PFSK-1 (cell line): Measurements from ENCODE around the gene FBXW4.

Experiments used
- FOXP2 ChIP-seq: optimal IDR thresholded peaks from 2 replicates; pipeline ENCODE3; 2011; ENCODE audit warnings: borderline replicate concordance, control low read depth, inconsistent platforms; ENCODE audit not compliant: insufficient read depth; ENCODE audit errors: extremely low read length, extremely low read depth
- POLR2AphosphoS5 ChIP-seq: IDR thresholded peaks from 2 replicates; pipeline ENCODE4 v1.6.1; 2012; ENCODE audit warnings: low read depth, mild to moderate bottlenecking, control low read depth, low read length, moderate library complexity
- REST ChIP-seq, 2 experiments: IDR thresholded peaks; 2 replicates each; pipeline versions ENCODE4 v1.6.1 to v1.8.0; 2011 to 2012; ENCODE audit warnings: low read depth in 2 of 2, low read length in 2 of 2, control low read depth in 1 of 2, inconsistent platforms in 1 of 2, mild to moderate bottlenecking in 1 of 2, moderate library complexity in 1 of 2; ENCODE audit not compliant: insufficient read depth in 1 of 2
- SIN3A ChIP-seq: IDR thresholded peaks from 2 replicates; pipeline ENCODE4 v1.6.1; 2012; ENCODE audit warnings: mild to moderate bottlenecking, low read length, moderate library complexity, borderline replicate concordance; ENCODE audit not compliant: insufficient read depth
- TAF1 ChIP-seq: IDR thresholded peaks from 2 replicates; pipeline ENCODE4 v1.6.1; 2012; ENCODE audit warnings: low read length, control low read depth, borderline replicate concordance; ENCODE audit not compliant: insufficient read depth

Gene FBXW4

GRCh38 chr10:101691081-101691480 lies 3.9 kb downstream of the FBXW4 start:
- no peak for TF ChIP-seq FOXP2
- TF ChIP-seq REST (IDR thresholded peaks at IDR 0.05; ENCODE audit: insufficient read depth in 1 of 2, low read depth in 2 of 2, low read length in 2 of 2): no peak
- TF ChIP-seq TAF1: no peak
- no peak for TF ChIP-seq POLR2AphosphoS5
- no peak for TF ChIP-seq SIN3A

GRCh38 chr10:101690461-101690860 lies 4.5 kb downstream of the FBXW4 start:
- TF ChIP-seq SIN3A (no peak), FOXP2 (no peak), REST (IDR thresholded peaks at IDR 0.05; ENCODE audit: insufficient read depth in 1 of 2, low read depth in 2 of 2, low read length in 2 of 2) (no peak), TAF1 (no peak), POLR2AphosphoS5 (no peak)

- TF ChIP-seq SIN3A: no peak
- TF ChIP-seq POLR2AphosphoS5: no peak
- TF ChIP-seq REST (IDR thresholded peaks at IDR 0.05; ENCODE audit: insufficient read depth in 1 of 2, low read depth in 2 of 2, low read length in 2 of 2): no peak
- no peak for TF ChIP-seq FOXP2
- no peak for TF ChIP-seq TAF1
These were observed 7.8 kb downstream of the FBXW4 start for GRCh38 chr10:101687071-101687658.

- TF ChIP-seq FOXP2 (no peak), POLR2AphosphoS5 (no peak), REST (IDR thresholded peaks at IDR 0.05; ENCODE audit: insufficient read depth in 1 of 2, low read depth in 2 of 2, low read length in 2 of 2) (no peak), SIN3A (no peak), TAF1 (no peak)
These were observed 8.6 kb downstream of the FBXW4 start for GRCh38 chr10:101686133-101686925.
